ENCODE data around the gene CUTA.

Gene CUTA

DNA sequence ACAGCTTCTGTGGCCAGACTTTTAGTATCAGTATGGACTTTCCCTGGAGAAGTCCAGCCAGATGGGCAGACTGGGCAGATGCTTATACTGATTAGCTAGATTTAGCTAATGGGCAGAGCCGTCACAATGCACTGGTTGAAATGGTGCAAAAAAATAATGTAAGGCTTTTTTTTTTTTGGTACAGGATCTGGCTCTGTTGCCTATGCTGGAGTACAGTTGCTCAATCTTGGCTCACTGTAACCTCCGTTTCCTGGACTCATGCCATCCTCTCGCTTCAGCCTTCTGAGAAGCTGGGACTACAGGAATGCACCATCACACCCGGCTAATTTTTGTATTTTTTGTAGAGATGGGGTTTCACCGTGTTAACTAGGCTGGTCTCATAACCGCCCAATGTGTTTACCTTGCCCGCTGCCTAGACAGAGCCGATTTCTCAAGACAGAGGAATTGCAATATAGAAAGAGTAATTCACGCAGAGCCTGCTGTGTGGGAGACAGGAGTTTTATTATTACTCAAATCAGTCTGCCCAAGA, 42.7 kb downstream of the CUTA start:
- H3K36me3 ChIP-seq (ENCODE audit: control insufficient read depth in 2 of 2, insufficient read depth in 1 of 2, low read length in 2 of 2) = no peaks in the 10 kb centered on the region
- no peaks in the 10 kb centered on the region for H3K9me3 ChIP-seq (ENCODE audit: control insufficient read depth, insufficient read depth, low read depth, low read length)
- H3K27ac ChIP-seq (ENCODE audit: extremely low read depth, low read depth, low read length) = no peak overlapping the region
- H3K4me3 ChIP-seq (ENCODE audit: low read depth, low read length) = no peak overlapping the region
- peak; percentile 82 for TF ChIP-seq ZBTB6 (tag by site-specific recombination; IDR thresholded peaks at IDR 0.05)
- no peak for TF ChIP-seq ZNF341 (tag by site-specific recombination; IDR thresholded peaks at IDR 0.05; ENCODE audit: low read depth)
- 0 out of 2 replicates have a peak, but pooled peaks have one; percentile 7 for TF ChIP-seq ZNF184 (tag by site-specific recombination; IDR thresholded peaks at IDR 0.05)
- TF ChIP-seq PRDM10 (tag by site-specific recombination; IDR thresholded peaks at IDR 0.05) = peak; percentile 82
- TF ChIP-seq ZNF366 (tag by site-specific recombination; conservative IDR thresholded peaks at IDR 0.05) = no peak
- peak; percentile 40; the same call in 1 of the 2 replicates for TF ChIP-seq ZNF362 (tag by site-specific recombination; IDR thresholded peaks at IDR 0.05)
- TF ChIP-seq AEBP2 (tag by site-specific recombination; IDR thresholded peaks at IDR 0.05; ENCODE audit: borderline replicate concordance) = no peak
- TF ChIP-seq ZNF19 (tag by site-specific recombination; IDR thresholded peaks at IDR 0.05; ENCODE audit: low read depth) = no peak
- 0 out of 2 replicates have a peak, but pooled peaks have one; percentile 54 for TF ChIP-seq INSM2 (tag by site-specific recombination; IDR thresholded peaks at IDR 0.05)
- peak; percentile 52; the same call in 1 of the 2 replicates for TF ChIP-seq ZNF335 (tag by site-specific recombination; conservative IDR thresholded peaks at IDR 0.05)
- no peak for TF ChIP-seq RBAK (tag by site-specific recombination; IDR thresholded peaks at IDR 0.05)
- no peak for TF ChIP-seq ZNF140 (tag by site-specific recombination; IDR thresholded peaks at IDR 0.05)
- TF ChIP-seq, protein P1, sequence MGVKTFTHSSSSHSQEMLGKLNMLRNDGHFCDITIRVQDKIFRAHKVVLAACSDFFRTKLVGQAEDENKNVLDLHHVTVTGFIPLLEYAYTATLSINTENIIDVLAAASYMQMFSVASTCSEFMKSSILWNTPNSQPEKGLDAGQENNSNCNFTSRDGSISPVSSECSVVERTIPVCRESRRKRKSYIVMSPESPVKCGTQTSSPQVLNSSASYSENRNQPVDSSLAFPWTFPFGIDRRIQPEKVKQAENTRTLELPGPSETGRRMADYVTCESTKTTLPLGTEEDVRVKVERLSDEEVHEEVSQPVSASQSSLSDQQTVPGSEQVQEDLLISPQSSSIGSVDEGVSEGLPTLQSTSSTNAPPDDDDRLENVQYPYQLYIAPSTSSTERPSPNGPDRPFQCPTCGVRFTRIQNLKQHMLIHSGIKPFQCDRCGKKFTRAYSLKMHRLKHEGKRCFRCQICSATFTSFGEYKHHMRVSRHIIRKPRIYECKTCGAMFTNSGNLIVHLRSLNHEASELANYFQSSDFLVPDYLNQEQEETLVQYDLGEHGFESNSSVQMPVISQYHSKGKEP (tag by site-specific recombination; IDR thresholded peaks at IDR 0.05) = no peak
- ChIA-PET CTCF (interaction anchor here (0.6 to 2.4 kb wide), 10 partner anchors 8 to 84 kb away, joined by 3 to 11 read pairs (median 6); partner anchors contain the start of gene TAPBP), POLR2A (interaction anchor here (0.6 to 1.3 kb wide), 3 partner anchors 11 to 51 kb away, joined by 3 to 6 read pairs (median 3); no protein-coding TSS in a partner anchor)
- H3K4me1 ChIP-seq (ENCODE audit: control insufficient read depth, insufficient read depth, low read length) = peaks cover 19% of the 10 kb centered on the region

Measured in HEK293 (cell line).